NCI-H345 treated with DMSO at 0.1 percent for 48 hours (cell line): ENCODE data around the gene VSX1.
A peak's percentile ranks its signal among the peaks of the same experiment; 100 is the strongest.

ENCODE experiments used
- DNase-seq: peaks from one replicate; lab custom pipeline; 2025; ENCODE audit not compliant: unreplicated experiment; lab: John Stamatoyannopoulos, UW

The VSX1 gene

GRCh38 chr20:25041813-25042530, 40.0 kb downstream of the VSX1 start:
- no peak for DNase-seq

DNA sequence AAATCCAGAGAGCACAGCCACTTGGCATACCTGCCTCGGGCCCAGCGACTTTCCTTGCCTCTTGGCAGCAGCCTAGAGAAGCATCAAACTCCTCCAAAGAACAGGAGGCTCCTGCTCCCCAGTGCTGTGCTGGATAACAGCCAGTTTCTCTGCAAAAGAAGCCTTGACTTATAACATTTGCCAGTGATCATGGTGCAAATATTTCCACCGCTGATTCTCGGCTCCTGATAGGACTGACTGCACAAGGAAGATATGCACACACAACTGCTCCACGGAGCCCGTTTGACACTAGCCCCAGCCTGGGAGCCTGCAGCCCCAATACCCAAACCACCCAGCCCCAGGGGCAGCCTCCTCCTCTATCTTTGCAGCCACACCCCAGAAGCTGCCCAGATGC, 41.5 kb downstream of the VSX1 start:
- no peak for DNase-seq

DNA sequence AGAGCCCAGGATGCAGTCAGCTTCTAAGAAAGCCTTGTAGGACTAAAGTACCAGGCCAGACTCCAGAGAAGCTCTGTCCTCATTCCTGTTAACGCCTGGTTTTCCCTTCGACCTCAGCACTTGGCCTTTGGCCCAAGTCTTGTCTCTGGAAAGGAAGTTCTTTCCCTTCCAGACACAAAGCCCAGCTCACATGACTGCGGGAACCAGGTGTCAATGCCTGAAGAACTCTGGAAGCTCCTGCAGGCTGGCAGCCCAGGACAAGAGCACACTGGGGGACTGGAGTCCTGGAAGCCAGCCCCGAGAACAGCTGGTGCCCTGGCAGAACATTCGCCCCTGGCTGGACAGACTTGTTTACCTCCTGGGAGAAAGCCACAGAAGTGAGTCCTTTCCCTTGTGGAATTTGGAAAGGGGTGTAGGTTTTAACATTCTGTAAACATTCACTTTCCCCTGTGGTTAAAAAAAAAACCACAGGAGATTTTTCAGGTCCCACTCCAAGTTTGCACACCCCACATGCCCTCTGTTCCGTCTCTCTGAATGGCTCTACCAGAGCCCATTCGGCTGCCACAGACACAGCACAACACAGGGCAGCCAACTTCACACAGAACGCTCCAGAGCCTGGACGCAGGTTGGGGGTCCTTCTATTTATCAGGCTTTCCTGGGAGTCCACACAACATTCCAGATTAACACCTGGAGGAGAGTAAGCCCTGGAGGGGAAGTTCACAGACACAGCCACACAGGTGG, 42.1 kb downstream of the VSX1 start:
- no peak for DNase-seq

DNA sequence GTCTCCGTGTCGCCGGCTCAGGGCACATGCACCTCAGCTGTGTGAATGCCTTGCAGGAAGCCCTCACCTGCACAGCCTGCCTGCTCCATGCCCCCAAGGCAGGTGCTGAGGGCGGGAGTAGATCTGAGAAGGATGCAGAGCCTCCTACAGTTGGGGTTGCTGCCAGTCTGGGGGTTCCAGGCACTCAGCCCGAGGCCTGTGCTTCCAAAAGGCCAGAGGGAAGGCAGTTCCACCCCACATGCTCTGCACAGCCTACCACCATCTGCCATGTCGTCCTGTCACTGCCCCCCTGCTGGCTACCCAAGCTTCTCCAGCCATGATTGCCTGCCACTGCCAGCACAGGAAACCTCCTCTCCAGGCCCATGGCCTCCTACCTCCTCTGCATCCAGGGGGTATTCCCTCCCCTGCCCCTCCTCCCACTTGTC, 43.3 kb downstream of the VSX1 start:
- DNase-seq: no peak

GRCh38 chr20:25038103-25038410, 43.9 kb downstream of the VSX1 start:
- DNase-seq: no peak

DNA sequence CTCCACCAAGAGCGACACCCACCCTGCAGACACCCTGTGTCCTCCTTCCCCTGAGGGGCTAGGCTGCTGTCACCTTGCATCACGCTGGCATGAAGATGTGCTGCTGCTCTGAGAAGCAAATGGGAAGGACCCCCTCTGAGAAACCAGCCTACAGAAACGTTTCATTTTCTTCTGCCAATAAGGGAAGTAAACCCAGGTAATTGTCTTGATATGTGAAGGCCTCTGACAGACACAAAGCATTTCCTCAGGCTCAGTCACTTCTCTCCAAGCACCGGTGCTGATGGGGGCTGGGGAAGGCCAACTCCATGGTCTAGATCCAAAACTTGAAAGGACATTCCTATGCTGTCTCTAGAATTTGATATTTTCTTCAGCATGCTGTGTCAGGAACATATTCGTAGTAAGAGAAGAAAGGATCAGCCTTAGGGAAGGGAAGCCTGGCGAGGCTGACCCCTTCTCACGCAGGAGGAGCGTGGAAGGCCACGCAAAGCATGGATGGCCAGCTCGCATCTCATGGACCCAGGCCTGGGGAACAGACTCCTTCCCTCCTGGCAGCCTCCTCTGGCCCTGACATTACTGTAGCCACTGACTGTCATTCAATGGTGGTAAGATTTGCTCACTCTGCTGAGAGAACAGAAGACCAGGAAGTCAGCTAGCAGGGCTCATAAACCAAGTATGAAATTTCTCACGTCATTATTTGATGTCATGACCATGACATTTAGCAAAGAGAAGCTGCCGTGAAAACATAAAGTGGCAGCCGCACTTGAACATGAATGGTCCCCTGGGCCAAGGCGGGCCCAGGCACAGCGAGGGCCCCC, 44.4 kb downstream of the VSX1 start:
- DNase-seq: no peak

DNA sequence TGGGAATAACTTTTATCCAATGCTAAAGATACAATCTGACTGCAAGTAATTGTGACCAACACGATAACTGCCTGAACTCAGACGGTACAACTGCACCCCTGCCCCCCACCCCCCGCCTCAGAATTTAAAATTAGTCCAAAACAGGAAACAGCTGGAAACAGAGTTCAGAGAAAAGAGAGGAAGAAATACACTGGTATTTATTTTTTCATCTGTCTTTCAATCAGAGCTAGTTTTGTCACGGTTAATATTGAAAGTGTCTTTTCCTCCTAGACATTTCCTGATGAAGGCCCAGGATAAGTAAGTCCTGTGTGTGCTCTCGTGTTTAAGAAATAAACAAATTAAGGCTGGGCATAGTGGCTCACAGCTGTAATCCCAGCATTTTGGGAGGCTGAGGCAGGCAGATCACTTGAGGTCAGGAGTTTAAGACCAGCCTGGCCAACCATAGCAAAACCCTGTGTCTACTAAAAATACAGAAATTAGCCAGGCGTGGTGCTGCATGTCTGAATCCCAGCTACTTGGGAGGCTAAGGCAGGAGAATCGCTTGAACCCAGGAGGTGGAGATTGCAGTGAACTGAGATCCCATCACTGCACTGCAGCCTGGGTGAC, 45.5 kb downstream of the VSX1 start:
- DNase-seq: no peak

DNA sequence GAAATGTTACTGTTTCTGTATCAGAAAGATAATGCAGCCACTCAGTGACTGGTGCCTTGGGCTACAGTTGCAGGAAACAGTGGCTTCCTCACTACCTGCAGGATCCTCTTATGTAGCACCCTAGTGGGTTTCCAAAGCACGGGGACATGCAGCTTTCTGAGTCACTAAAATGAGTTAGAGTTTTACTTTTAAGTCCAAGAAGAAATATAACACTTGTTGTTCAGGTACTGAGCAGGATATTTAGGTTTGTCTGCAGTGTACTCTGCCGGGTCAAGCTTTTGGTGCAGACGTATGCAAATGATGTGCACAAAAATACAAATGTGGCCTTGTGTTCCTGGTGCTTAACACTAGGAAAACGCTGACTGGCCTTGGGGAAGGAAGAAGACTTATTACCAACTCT, 46.0 kb downstream of the VSX1 start:
- no peak for DNase-seq

- DNase-seq: no peak
Observed at GRCh38 chr20:25033924-25034300, 48.0 kb downstream of the VSX1 start.

- DNase-seq: peak; percentile 11
Observed at GRCh38 chr20:25033265-25033923, 48.5 kb downstream of the VSX1 start.

- DNase-seq: no peak
Observed at GRCh38 chr20:25032478-25033264, 49.3 kb downstream of the VSX1 start.

DNA sequence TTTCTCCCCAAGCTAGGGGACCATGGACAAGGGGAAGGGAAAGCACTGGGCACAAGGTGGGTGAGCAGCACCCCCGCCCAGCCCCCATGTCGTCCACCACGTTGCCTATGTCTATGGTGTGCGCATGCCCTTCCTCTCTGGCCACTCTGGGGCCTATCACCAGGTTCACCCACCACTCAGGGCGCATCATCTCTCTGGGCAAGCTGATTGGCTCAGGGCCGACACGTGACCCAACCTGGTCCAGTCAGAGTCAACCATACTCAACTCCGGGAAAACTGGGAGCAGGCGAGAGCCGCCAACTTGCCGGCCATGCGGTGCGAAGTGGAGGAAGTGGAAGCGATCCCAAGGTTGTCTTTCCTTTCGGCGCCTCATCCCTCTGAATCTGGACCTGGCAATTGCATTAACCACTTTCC, 49.9 kb downstream of the VSX1 start:
- DNase-seq: no peak

- DNase-seq: no peak
Observed at GRCh38 chr20:25031241-25031640, 50.7 kb downstream of the VSX1 start.

DNA sequence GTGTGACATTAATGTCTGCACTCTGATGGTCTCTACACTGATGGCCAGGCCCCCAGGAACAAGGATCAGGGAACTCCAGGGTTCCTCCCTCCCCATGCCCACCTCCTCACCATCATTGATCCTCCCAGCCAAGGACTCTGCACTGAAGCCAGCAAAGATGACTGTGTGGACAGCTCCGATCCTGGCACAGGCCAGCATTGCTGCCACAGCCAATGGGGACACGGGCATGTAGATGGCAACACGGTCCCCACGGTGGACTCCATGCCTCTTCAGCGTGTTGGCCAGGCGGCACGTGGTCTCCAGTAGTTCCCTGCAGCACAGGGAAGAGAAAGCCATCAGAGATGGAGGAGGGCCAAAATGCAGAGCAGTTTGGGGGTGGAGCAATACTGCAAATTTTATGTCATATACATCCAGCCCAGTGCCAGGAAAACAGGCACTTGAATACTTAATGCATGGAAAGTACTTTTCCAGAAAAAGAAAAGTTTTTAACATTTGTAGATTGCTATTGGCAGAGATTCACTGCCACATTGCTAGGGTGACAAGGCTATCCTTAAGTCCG, 51.2 kb downstream of the VSX1 start:
- no peak for DNase-seq

- DNase-seq: no peak
Observed at GRCh38 chr20:25030007-25030648, 51.8 kb downstream of the VSX1 start.

DNA sequence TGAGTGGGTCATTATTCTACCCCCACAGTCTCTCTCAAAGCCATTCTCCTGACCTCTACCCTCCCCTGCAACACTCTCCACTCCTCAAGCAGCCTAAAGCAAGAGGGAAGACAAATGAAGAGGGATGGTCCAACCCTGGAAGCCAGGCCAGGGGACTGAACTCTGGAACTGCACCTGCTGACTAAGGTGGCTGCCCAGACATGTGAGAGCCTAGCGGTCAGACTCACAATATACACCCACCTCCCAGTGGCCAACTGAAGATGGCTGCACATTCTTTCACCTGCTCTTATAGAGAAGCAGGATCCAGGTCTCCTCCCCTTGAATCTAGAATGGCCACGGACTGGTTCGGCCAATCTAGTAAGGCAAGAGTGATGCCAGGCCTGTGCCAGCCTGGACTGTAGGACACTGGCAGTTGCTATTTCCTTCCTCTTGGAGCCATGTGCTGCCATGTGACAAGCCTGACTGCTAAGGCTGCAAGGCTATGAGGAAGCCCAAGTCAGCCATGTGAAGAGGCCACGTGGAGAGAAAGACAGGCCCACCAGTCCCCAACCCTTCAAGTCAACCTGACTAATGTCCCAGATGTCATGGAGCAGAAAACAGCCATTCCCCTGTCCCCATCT, 55.8 kb downstream of the VSX1 start:
- DNase-seq: no peak
